Body of pancreas (tissue), 4 donors: ENCODE measurements around the gene SPRED2. TPM values are rescaled to one million over a fixed set of nuclear protein-coding genes. Genes with fewer than 3 reads are reported as not detected.

ENCODE experiments used
- ATAC-seq: fragments of 150-250 bp; one replicate; pipeline ENCODE4 v1.9.1; 2016
- DNase-seq, 4 donors: peaks; one replicate each; pipeline ENCODE4 v3.0.0-alpha.2; 2019
- H3K27ac ChIP-seq, 4 donors: fragments of 200-600 bp; sonication (generic); 1 replicate in 3 of 4; 2 replicates in 1 of 4; pipeline versions ENCODE4 v1.5.1 to v1.6.1; 2016 to 2019; ENCODE audit warnings: mild to moderate bottlenecking in 1 of 4, mixed read lengths in 1 of 4, moderate library complexity in 1 of 4
- H3K27me3 ChIP-seq, 2 donors: fragments of 200-600 bp; sonication (generic); one replicate each; pipeline ENCODE4 v1.6.0; 2016; ENCODE audit warnings: mild to moderate bottlenecking in 1 of 2
- H3K36me3 ChIP-seq, 2 donors: fragments of 200-600 bp; sonication (generic); replicated peaks in 1 of 2; 2 replicates each; pipeline ENCODE4 v1.5.1; 2016; ENCODE audit warnings: low read depth in 2 of 2; ENCODE audit not compliant: insufficient read depth in 1 of 2
- H3K4me1 ChIP-seq: fragments of 200-600 bp; sonication (generic); one replicate; pipeline ENCODE4 v1.6.0; 2016
- H3K4me3 ChIP-seq, 2 donors: fragments of 200-600 bp; sonication (generic); 1 replicate in 1 of 2; 2 replicates in 1 of 2; pipeline ENCODE4 v1.5.1; 2016 to 2019
- H3K9me3 ChIP-seq, 3 donors: fragments of 200-600 bp; sonication (generic); 1 replicate in 2 of 3; 2 replicates in 1 of 3; pipeline ENCODE4 v1.5.1; 2016
- POLR2A ChIP-seq, 3 donors: fragments of 450-650 bp; IDR thresholded peaks; one replicate each; pipeline ENCODE4 v1.6.1; 2016; ENCODE audit warnings: antibody characterized with exemption in 3 of 3, mild to moderate bottlenecking in 2 of 3
- WGBS, 2 donors: methylation state at CpG; one replicate each; pipeline ENCODE4 v1.1.5; 2017; 5-methylcytosine and 5-hydroxymethylcytosine counted together
- intact Hi-C: fragments of 100-400 bp; cut with DNase I; formaldehyde crosslinking; loops from one replicate; pipeline ENCODE4 v1.15.1; 2023
- total RNA-seq, 2 donors: library from RNA; depleted of rRNA; stranded (reverse); fragments of >200 nt; gene quantifications; one replicate each; pipeline ENCODE4 v1.1.0, GENCODE V29; 2016
- TF ChIP-seq, protein P1 (sequence below), 7 experiments: fragments of 450-650 bp in 4 of 7; fragments of 200-600 bp in 3 of 7; sonication (generic) in 3 of 7; IDR thresholded peaks; one replicate each; pipeline ENCODE4 v1.5.1; 2016 to 2019; ENCODE audit warnings: antibody characterized with exemption in 7 of 7

The SPRED2 gene
- total RNA-seq, 2 donors from 2014 or later = 16.1 to 16.2 TPM

DNA sequence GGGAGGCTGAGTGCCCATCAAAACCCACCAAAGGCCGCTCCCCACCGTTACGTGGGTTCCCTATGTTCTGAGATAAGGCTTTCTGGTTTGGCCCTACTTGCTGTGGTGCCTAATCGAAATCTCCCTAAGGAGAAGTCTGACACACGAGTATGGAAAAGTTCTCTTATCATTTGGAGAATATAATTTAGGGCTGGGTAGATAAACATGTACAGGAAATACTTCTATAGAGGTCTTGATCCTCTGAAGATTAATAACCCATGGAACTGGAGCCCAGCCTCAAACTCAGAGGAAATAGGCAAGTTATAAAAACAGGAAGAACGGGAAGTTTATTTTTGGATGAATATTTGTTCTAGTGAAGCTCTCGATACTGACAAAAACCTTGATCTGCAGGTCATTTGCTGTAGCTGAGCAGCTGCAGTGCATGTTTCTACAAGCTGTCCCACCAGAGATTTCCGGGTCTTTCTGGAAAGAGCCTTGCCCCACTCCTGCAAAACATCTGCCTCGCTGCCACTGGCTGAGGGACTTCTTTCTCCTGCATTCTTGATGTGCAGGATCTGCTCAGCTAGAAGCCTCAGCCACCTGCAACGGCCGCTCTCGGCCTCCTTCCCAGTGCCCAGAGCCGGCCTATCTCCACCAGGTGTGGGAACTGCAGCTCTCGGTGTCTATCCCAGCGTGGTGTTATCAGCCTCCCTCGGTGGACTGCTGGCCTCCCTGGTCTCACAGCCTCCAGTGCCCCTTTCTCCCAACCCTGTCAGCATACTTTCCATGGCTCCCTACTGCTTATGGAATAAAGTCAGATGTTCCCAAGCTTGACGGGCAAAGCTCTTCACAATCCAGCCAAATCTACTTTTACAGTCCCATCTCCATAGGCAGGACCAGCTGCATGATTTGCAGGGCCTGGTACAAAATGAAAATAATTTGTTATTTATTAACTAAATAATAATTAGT, 48.6 kb downstream of the SPRED2 start:
- TF ChIP-seq, protein P1, sequence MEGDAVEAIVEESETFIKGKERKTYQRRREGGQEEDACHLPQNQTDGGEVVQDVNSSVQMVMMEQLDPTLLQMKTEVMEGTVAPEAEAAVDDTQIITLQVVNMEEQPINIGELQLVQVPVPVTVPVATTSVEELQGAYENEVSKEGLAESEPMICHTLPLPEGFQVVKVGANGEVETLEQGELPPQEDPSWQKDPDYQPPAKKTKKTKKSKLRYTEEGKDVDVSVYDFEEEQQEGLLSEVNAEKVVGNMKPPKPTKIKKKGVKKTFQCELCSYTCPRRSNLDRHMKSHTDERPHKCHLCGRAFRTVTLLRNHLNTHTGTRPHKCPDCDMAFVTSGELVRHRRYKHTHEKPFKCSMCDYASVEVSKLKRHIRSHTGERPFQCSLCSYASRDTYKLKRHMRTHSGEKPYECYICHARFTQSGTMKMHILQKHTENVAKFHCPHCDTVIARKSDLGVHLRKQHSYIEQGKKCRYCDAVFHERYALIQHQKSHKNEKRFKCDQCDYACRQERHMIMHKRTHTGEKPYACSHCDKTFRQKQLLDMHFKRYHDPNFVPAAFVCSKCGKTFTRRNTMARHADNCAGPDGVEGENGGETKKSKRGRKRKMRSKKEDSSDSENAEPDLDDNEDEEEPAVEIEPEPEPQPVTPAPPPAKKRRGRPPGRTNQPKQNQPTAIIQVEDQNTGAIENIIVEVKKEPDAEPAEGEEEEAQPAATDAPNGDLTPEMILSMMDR (IDR thresholded peaks at IDR 0.05) = no peak
- no peak for TF ChIP-seq POLR2A (IDR thresholded peaks at IDR 0.05)
- 19 to 22% methylated on average over 13 to 17 of the region's 17 CpGs for WGBS, 2 donors
- no peaks in the 10 kb centered on the region for H3K9me3 ChIP-seq
- ATAC-seq (no peak), DNase-seq (peak in 2 of 4 donors; percentile 32 to 57)
- no peak overlapping the region for H3K4me3 ChIP-seq
- peak overlapping the region; percentile 43 to 80 (median 75) for H3K27ac ChIP-seq
- H3K27me3 ChIP-seq = no peaks in the 10 kb centered on the region
- H3K4me1 ChIP-seq = peaks cover 44% of the 10 kb centered on the region
- no peaks in the 10 kb centered on the region for H3K36me3 ChIP-seq
- intact Hi-C loops = no loop called here

DNA sequence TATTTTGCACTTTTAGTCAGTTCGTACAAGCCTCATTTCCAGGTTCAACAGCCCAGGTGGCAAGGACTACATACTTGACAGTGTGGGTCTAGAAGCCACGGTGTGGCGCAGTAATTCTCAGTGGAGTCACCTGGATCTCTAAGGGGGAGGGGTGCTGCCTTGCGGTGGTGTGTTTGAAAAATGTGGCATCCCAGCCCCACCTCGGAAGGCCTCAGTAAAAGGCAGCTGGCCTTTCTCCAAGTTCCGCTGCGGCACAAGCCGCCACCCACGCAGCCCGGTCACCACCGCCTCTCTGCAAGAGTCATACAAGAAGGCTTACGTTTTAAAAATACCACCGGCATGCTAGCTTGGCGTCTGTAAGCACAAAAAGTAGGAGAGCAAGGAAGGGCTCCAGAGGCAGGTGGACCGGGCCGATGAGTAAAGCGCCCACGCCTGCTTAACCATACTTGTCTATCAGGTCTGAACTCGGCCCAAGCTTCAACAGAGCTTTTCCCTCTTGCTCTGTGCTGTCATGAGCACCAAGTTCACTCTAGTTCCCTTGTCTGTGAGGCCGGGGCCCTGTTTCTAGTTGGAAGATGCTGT, 49.5 kb downstream of the SPRED2 start:
- WGBS, 2 donors = 4 to 20% methylated on average over 16 to 20 of the region's 20 CpGs

DNA sequence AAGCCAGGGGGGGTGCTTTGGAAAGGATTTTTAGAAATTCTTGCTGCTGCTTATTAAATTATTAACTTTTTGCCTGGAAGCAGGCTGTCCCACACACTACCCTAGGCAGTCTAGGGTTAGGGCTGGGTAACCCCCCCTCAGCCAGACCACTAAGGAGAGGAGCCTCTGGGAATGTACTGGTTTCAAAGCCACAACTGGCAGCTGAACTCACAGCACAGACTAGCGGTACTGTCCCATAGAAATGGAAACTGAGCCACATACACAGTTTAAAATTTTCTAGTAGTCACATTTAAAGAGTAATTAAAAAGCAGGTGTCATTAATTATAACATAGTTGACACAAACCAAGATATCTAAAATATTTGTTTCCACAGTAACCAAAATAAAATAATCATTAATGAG, 50.1 kb downstream of the SPRED2 start:
- ATAC-seq (no peak), DNase-seq (no peak)
- WGBS, 2 donors = 9 to 15% methylated on average over 1 of the region's 1 CpG
- H3K36me3 ChIP-seq = no peaks in the 10 kb centered on the region
- peak overlapping the region in 3 of 4 donors; percentile 73 to 80 (median 77) for H3K27ac ChIP-seq
- intact Hi-C loops = no loop called here
- no peaks in the 10 kb centered on the region for H3K9me3 ChIP-seq
- H3K4me1 ChIP-seq = peaks cover 42% of the 10 kb centered on the region
- H3K4me3 ChIP-seq = no peak overlapping the region
- TF ChIP-seq POLR2A (IDR thresholded peaks at IDR 0.05) = no peak
- TF ChIP-seq, protein P1 (IDR thresholded peaks at IDR 0.05) = no peak
- H3K27me3 ChIP-seq = no peaks in the 10 kb centered on the region

More for the DNA sequence above, 49.5 kb downstream of the SPRED2 start:
- no peaks in the 10 kb centered on the region for H3K36me3 ChIP-seq
- peak; percentile 77 to 88 (median 86) for DNase-seq
- peak; percentile 88 for ATAC-seq
- H3K4me3 ChIP-seq = no peak overlapping the region
- peak overlapping the region; percentile 43 to 80 (median 75) for H3K27ac ChIP-seq
- TF ChIP-seq, protein P1 (IDR thresholded peaks at IDR 0.05) = peak in 6 of 7 experiments; percentile 23 to 59 (median 47)
- TF ChIP-seq POLR2A (IDR thresholded peaks at IDR 0.05) = peak in 1 of 3 donors; percentile 29
- no peaks in the 10 kb centered on the region for H3K9me3 ChIP-seq
- intact Hi-C loops = no loop called here
- peaks cover 40% of the 10 kb centered on the region for H3K4me1 ChIP-seq
- no peaks in the 10 kb centered on the region for H3K27me3 ChIP-seq

DNA sequence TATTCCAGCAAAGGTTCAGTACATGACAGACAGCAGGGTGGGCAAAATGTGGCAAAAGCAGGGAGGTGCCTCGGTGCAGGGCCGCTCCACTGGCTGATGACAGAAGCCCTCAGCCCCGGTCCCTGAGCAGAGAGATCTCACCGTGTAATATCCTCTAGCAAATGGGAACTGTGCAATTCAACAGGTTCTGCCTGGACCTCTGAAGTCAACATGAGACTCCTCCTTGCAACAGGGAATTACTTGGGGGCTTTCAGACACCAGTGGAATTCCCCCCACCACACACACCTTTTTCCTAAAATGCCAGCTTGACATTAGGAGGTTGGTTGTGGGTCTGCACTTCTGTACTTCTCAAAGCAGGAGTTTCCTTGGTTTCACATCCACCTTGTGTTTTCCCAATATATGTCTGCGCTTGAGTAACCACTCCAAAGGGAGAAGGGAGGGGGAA, 50.8 kb downstream of the SPRED2 start:
- intact Hi-C loops = no loop called here
- ATAC-seq = no peak
- TF ChIP-seq POLR2A (IDR thresholded peaks at IDR 0.05) = no peak
- TF ChIP-seq, protein P1 (IDR thresholded peaks at IDR 0.05) = no peak
- WGBS, 2 donors = 78 to 91% methylated on average over 5 of the region's 5 CpGs
- Histone ChIP-seq H3K27ac (peak overlapping the region in 3 of 4 donors; percentile 73 to 80 (median 77)), H3K36me3 (no peaks in the 10 kb centered on the region), H3K27me3 (no peaks in the 10 kb centered on the region), H3K4me3 (no peak overlapping the region), H3K4me1 (peaks cover 42% of the 10 kb centered on the region), H3K9me3 (no peaks in the 10 kb centered on the region)
- DNase-seq = no peak
